T-cell (primary cell): ENCODE results near the gene PGAM2. TPM values are rescaled to one million over a fixed set of nuclear protein-coding genes. Genes with fewer than 3 reads are reported as not detected.

Experiments
- ATAC-seq, 4 experiments: fragments of 200-7000 bp in 3 of 4; fragments of 150-1000 bp in 1 of 4; cut with Tn5 transposase; replicated peaks in 1 of 4; 1 replicate in 3 of 4; 2 replicates in 1 of 4; pipeline ENCODE4 v1.10.0; 2021; ENCODE audit warnings: moderate library complexity in 3 of 4, mild to moderate bottlenecking in 2 of 4, moderate number of reproducible peaks in 1 of 4
- CTCF ChIA-PET, 2 donors: fragments of 300-600 bp; sonication (Branson Sonifier 250); formaldehyde crosslinking; loops; one replicate each; lab custom pipeline; 2022; ENCODE audit warnings: antibody characterized with exemption in 2 of 2; lab: Charles Lee
- POLR2A ChIA-PET, 2 donors: fragments of 300-600 bp; sonication (Branson Sonifier 250); formaldehyde crosslinking; loops; one replicate each; lab custom pipeline; 2022; ENCODE audit warnings: antibody characterized with exemption in 2 of 2; lab: Charles Lee
- DNase-seq, 35 experiments: peaks; one replicate each; pipeline versions ENCODE4 v3.0.0 to v3.0.0-alpha.2; 2013 to 2023
- H3K27ac ChIP-seq: one replicate; pipeline ENCODE4 v1.5.1; 2013; ENCODE audit warnings: low read length
- H3K27me3 ChIP-seq, 2 experiments: replicated peaks in 1 of 2; 1 replicate in 1 of 2; 2 replicates in 1 of 2; pipeline versions ENCODE4 v1.6.1 to v1.7.0; 2013; ENCODE audit warnings: low read length in 1 of 2, mixed read lengths in 1 of 2; ENCODE audit not compliant: control insufficient read depth in 2 of 2, insufficient read depth in 2 of 2; ENCODE audit errors: extremely low read depth in 1 of 2
- H3K36me3 ChIP-seq, 2 donors: 1 replicate in 1 of 2; 2 replicates in 1 of 2; pipeline versions ENCODE4 v1.6.1 to v1.7.0; 2013; ENCODE audit warnings: low read length in 1 of 2; ENCODE audit not compliant: control insufficient read depth in 2 of 2, insufficient read depth in 1 of 2; ENCODE audit errors: extremely low read depth in 1 of 2
- H3K4me1 ChIP-seq, 2 experiments: 1 replicate in 1 of 2; 2 replicates in 1 of 2; pipeline versions ENCODE4 v1.6.1 to v1.7.0; 2013; ENCODE audit warnings: low read length in 2 of 2, mixed read lengths in 1 of 2; ENCODE audit not compliant: insufficient read depth in 2 of 2, control insufficient read depth in 1 of 2; ENCODE audit errors: extremely low read depth in 1 of 2
- H3K4me3 ChIP-seq, 2 donors: 1 replicate in 1 of 2; 2 replicates in 1 of 2; pipeline versions ENCODE4 v1.5.1 to v1.7.0; 2013; ENCODE audit warnings: mild to moderate bottlenecking in 2 of 2, low read length in 1 of 2, moderate library complexity in 1 of 2; ENCODE audit not compliant: control insufficient read depth in 1 of 2; ENCODE audit errors: extremely low read depth in 1 of 2
- H3K9me3 ChIP-seq: 2 replicates; pipeline ENCODE4 v1.7.0; 2013
- H3K27ac Mint-ChIP-seq, 2 donors: one replicate each; pipeline ENCODE4 v1.8.0; 2020 to 2021; ENCODE audit warnings: mild to moderate bottlenecking in 2 of 2, mixed read lengths in 2 of 2
- H3K27me3 Mint-ChIP-seq, 2 donors: one replicate each; pipeline ENCODE4 v1.8.0; 2021 to 2022; ENCODE audit warnings: mixed read lengths in 2 of 2
- H3K36me3 Mint-ChIP-seq: one replicate; pipeline ENCODE4 v1.8.0; 2021; ENCODE audit warnings: mixed read lengths
- H3K4me1 Mint-ChIP-seq, 3 donors: one replicate each; pipeline ENCODE4 v1.8.0; 2020 to 2022; ENCODE audit warnings: mixed read lengths in 3 of 3, mild to moderate bottlenecking in 1 of 3
- H3K4me3 Mint-ChIP-seq, 3 donors: one replicate each; pipeline ENCODE4 v1.8.0; 2020 to 2022; ENCODE audit warnings: mild to moderate bottlenecking in 3 of 3, mixed read lengths in 3 of 3, moderate library complexity in 3 of 3
- H3K9me3 Mint-ChIP-seq, 3 donors: one replicate each; pipeline ENCODE4 v1.8.0; 2020 to 2022; ENCODE audit warnings: mixed read lengths in 3 of 3
- WGBS: methylation state at CpG from one replicate; pipeline ENCODE4 v1.1.5; 2013; ENCODE audit warnings: missing lambda C conversion rate; ENCODE audit not compliant: insufficient coverage; 5-methylcytosine and 5-hydroxymethylcytosine counted together
- total RNA-seq, 35 experiments: library from RNA in 6 of 35; stranded (reverse) in 6 of 35; fragments of 120-200 nt in 1 of 35; gene quantifications; one replicate each; pipeline versions ENCODE4 v1.2.1 to v1.2.4 and lab custom pipeline; 2013 to 2026

PGAM2 gene
- total RNA-seq, 5 donors from 2014 or later (not counting 1 experiment from before 2014, with no cell fraction given) = 1.1 to 2.9 (median 1.7) TPM

DNA sequence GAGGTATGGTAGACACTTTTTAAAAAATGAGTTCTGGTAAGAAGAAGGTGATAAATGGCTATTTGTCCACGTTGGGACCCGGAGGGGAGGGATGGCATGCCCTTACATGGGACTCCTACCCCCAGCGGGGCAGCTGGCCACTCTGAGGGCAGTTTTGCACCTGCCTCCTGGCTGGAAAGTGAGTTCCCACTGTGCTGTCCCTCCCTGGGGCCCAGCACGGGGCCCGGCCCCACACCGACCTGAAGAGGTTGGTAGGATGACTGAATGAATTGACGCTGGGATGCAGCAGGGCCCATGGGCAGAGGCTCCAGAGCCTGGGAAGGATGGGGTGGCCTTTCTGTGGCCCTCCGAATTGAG lies 38.2 kb upstream of the PGAM2 start:
- H3K36me3 Mint-ChIP-seq = no peaks in the 10 kb centered on the region
- H3K9me3 Mint-ChIP-seq = no peaks in the 10 kb centered on the region
- ATAC-seq (no peak), DNase-seq (no peak)
- peaks cover 0 to 30% of the 10 kb centered on the region in 2 donors for H3K27me3 Mint-ChIP-seq
- peaks cover 0 to 53% of the 10 kb centered on the region in 2 experiments for H3K27me3 ChIP-seq
- H3K9me3 ChIP-seq = no peaks in the 10 kb centered on the region
- H3K27ac Mint-ChIP-seq = peak overlapping the region; percentile 36 to 39
- H3K27ac ChIP-seq = no peak overlapping the region
- H3K4me3 ChIP-seq = no peak overlapping the region
- H3K4me1 Mint-ChIP-seq = peaks cover 14 to 22% (median 18%) of the 10 kb centered on the region in 3 donors
- H3K4me3 Mint-ChIP-seq = peak overlapping the region; percentile 59 to 79 (median 72)
- ChIA-PET POLR2A (no interaction called here), CTCF (interaction anchor here in 1 of 2 donors (0.5 kb wide), 1 partner anchor 29 kb away, joined by 5 read pairs; no protein-coding TSS in a partner anchor)
- 95% methylated on average over 8 of the region's 8 CpGs for WGBS
- H3K4me1 ChIP-seq = peaks cover 5 to 22% of the 10 kb centered on the region in 2 experiments
- peaks cover 0 to 6% of the 10 kb centered on the region in 2 donors for H3K36me3 ChIP-seq

DNA sequence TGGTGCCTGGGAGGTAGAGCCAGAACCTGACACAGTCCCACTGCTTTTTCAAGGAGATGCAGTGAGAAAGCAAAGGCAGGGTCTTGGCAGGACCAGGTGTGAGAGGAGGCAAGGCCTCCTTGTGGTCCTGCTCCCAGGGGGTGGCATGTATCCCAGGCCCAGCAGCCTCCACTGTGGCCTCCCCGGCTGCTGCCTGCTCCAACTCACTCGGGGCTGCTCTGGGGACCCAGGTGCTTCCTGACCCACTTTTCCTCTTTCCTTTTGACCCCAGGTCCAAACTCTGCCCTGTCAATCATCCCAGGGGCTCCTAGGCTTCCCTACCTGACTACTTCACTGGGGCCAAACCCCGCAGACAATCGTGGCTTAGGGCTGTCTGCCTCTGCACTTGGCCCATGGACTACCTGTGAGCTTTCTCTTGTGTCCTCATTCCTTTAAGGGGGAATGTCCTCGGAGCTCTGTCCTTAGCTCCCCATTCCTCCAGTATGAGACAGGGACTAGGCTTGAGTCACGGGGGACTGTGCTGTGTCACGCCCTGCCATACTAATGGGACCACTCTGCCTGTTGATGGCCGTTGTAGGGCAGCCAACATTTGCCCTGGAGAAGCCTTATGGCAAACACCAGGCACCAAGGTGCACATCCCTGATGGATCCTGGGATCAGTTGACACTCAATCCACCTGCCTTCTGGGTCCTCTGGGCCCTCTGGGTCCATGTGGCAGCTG lies 37.6 kb upstream of the PGAM2 start:
- H3K4me1 Mint-ChIP-seq = peaks cover 14 to 22% (median 18%) of the 10 kb centered on the region in 3 donors
- H3K27me3 Mint-ChIP-seq = peaks cover 0 to 30% of the 10 kb centered on the region in 2 donors
- DNase-seq (no peak), ATAC-seq (no peak)
- Histone ChIP-seq H3K27me3 (peaks cover 0 to 52% of the 10 kb centered on the region in 2 experiments), H3K27ac (no peak overlapping the region), H3K4me1 (peaks cover 5 to 22% of the 10 kb centered on the region in 2 experiments), H3K36me3 (peaks cover 0 to 3% of the 10 kb centered on the region in 2 donors), H3K4me3 (no peak overlapping the region), H3K9me3 (no peaks in the 10 kb centered on the region)
- H3K27ac Mint-ChIP-seq = peak overlapping the region; percentile 36 to 39
- CTCF ChIA-PET = interaction anchor here in 1 of 2 donors (0.5 kb wide), 1 partner anchor 30 kb away, joined by 5 read pairs; no protein-coding TSS in a partner anchor
- POLR2A ChIA-PET = no interaction called here
- H3K9me3 Mint-ChIP-seq = no peaks in the 10 kb centered on the region
- H3K36me3 Mint-ChIP-seq = no peaks in the 10 kb centered on the region
- peak overlapping the region; percentile 59 to 79 (median 72) for H3K4me3 Mint-ChIP-seq
- 69% methylated on average over 7 of the region's 8 CpGs for WGBS

DNA sequence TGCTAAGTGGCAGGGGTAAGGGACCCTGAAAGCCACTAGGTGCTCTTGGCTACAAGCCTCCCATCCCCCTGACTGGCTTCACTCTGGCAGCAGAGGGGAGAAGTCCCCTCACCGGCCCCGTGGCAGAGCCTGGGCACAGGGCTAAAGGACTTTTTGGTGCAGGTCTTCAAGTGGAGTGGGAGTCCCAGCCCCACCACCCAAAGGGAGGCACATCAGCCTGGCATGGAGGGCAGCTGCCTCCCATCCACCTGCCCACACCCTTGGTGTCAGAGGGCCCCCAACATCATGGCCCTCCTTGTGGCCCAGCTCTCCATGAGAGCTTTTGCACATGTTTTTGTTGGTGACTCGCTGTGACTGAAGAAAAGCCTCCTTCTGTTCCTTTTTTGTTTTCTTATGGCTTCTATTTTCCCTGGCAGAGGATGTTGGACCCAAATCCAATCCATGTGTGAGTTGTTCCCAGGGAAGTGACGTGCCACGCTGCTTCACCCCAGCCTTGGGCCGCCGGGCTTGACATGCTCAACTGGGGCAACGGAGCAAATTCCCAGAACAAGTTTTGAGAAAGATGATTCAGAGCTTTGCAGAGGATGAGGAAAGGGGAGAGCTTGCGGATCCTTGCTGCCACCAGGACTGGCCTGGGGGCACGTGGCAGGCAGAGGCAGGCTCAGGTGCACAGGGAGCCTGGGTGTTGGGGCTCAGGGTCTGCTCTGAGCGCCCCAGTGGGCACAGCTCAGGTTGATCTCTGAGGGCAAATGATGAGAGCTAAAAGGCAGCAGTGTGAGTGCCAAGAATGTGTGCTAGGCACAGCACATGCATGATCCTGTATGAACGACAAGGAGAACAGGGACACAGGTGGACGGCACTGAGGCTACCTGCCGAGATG lies 36.8 kb upstream of the PGAM2 start:
- H3K9me3 ChIP-seq = no peaks in the 10 kb centered on the region
- no peak overlapping the region for H3K4me3 ChIP-seq
- ChIA-PET POLR2A (no interaction called here), CTCF (interaction anchor here in 1 of 2 donors (0.6 kb wide), 1 partner anchor 64 kb away, joined by 4 read pairs; no protein-coding TSS in a partner anchor)
- WGBS = 87% methylated on average over 11 of the region's 14 CpGs
- peaks cover 5 to 22% of the 10 kb centered on the region in 2 experiments for H3K4me1 ChIP-seq
- no peak overlapping the region for H3K27ac ChIP-seq
- H3K36me3 Mint-ChIP-seq = no peaks in the 10 kb centered on the region
- ATAC-seq = no peak
- no peaks in the 10 kb centered on the region for H3K9me3 Mint-ChIP-seq
- no peak for DNase-seq
- peaks cover 0 to 48% of the 10 kb centered on the region in 2 experiments for H3K27me3 ChIP-seq
- peaks cover 0 to 3% of the 10 kb centered on the region in 2 donors for H3K36me3 ChIP-seq
- no peak overlapping the region for H3K27ac Mint-ChIP-seq
- peak overlapping the region; percentile 21 to 79 (median 22) for H3K4me3 Mint-ChIP-seq
- peaks cover 0 to 28% of the 10 kb centered on the region in 2 donors for H3K27me3 Mint-ChIP-seq
- H3K4me1 Mint-ChIP-seq = peaks cover 18 to 23% (median 21%) of the 10 kb centered on the region in 3 donors

DNA sequence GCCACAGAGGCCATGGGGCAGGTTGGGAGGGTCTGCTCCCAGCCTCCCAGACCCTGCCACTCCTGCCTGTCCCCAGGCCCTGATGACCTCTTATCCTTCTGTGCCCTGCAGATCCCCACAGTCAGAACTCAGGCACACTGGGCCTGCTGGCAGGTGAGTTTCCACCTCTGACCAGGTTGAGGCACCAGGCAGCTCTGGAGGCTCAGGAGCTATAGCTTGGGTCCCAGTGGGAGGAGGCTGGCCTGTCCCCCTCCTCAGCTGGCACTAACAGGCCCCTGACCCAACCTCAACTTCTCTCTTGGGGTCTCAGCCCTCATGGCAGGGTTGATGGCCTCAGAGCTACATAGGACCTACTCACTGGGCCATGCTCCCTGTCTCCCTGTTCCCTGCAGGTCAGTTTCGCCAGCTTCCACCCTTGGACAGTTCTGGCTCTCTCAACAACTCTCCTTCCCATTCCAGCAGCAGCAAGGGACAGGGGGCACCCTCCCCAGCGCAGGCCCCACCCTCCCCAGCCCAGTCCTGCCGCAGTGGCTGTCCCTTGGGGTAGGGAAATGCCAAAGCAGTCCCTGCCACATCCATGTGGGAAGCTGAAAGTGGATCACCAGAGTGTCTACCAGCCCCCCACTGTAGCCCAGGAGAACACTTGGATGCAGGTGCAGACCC lies 36.1 kb upstream of the PGAM2 start:
- no peaks in the 10 kb centered on the region for H3K9me3 Mint-ChIP-seq
- H3K4me1 ChIP-seq = peaks cover 5 to 22% of the 10 kb centered on the region in 2 experiments
- no peak overlapping the region for H3K4me3 ChIP-seq
- ATAC-seq (no peak), DNase-seq (no peak)
- peaks cover 18 to 30% (median 25%) of the 10 kb centered on the region in 3 donors for H3K4me1 Mint-ChIP-seq
- peaks cover 0 to 28% of the 10 kb centered on the region in 2 donors for H3K27me3 Mint-ChIP-seq
- H3K9me3 ChIP-seq = no peaks in the 10 kb centered on the region
- no peak overlapping the region for H3K4me3 Mint-ChIP-seq
- 92% methylated on average over 2 of the region's 3 CpGs for WGBS
- ChIA-PET POLR2A (interaction anchor here in 1 of 2 donors (0.6 kb wide), 1 partner anchor 17 kb away, joined by 3 read pairs; no protein-coding TSS in a partner anchor), CTCF (no interaction called here)
- no peaks in the 10 kb centered on the region for H3K36me3 Mint-ChIP-seq
- H3K36me3 ChIP-seq = no peaks in the 10 kb centered on the region
- peaks cover 0 to 42% of the 10 kb centered on the region in 2 experiments for H3K27me3 ChIP-seq
- no peak overlapping the region for H3K27ac Mint-ChIP-seq
- no peak overlapping the region for H3K27ac ChIP-seq

DNA sequence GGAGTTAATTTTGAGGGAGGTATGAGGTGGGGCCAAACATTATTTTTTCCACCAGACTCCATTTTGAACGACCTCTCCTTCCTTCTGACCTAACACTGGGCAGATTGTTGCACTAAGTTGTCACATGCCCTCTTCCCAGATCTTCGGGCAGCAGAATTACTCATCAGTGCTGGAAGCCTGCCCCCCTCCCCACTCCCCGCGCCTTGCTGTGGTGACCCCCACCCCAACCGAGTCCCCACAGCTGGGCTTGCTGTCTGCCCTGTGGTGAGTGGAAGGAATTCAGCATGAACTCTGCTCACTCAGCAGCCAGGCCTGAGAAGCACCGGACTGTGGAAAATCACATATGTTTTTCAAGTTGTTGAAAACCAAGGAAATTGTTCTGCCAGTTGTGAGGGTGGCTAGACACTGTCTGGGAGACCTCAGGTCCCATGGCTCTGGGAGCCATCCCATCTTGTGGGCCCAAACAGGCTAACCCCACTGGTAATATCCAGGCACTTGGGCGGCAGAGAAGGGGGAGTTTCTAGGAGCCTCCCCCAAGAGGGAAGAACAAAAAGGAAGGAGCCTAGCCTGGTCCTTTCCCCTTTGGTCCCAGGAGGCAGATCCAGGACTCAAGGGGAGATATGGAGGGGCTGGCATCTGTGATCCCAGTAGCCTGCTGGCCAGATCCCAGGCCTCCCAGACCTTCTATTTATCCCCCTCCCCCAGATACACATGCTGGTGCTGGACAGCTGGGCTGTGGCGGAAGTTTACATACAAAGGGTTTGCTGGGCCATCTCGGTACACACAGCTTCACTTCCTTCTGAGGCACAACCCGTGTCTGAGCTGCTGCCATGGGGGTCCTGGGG lies 35.3 kb upstream of the PGAM2 start:
- CTCF ChIA-PET = no interaction called here
- ATAC-seq = no peak

More for the DNA sequence above, 35.3 kb upstream of the PGAM2 start:
- H3K4me3 ChIP-seq = no peak overlapping the region
- Mint-ChIP-seq H3K4me1 (peaks cover 14 to 24% (median 21%) of the 10 kb centered on the region in 3 donors), H3K27me3 (peaks cover 0 to 20% of the 10 kb centered on the region in 2 donors), H3K4me3 (no peak overlapping the region), H3K9me3 (no peaks in the 10 kb centered on the region), H3K36me3 (no peaks in the 10 kb centered on the region), H3K27ac (no peak overlapping the region)
- no peaks in the 10 kb centered on the region for H3K36me3 ChIP-seq
- WGBS = 100% methylated on average over 1 of the region's 10 CpGs
- H3K9me3 ChIP-seq = no peaks in the 10 kb centered on the region
- H3K27me3 ChIP-seq = peaks cover 0 to 35% of the 10 kb centered on the region in 2 experiments
- DNase-seq = no peak
- peaks cover 5 to 22% of the 10 kb centered on the region in 2 experiments for H3K4me1 ChIP-seq
- POLR2A ChIA-PET = interaction anchor here in 1 of 2 donors (0.6 kb wide), 1 partner anchor 16 kb away, joined by 3 read pairs; no protein-coding TSS in a partner anchor
- H3K27ac ChIP-seq = no peak overlapping the region
